Activated CD4-positive, alpha-beta T cell treated with anti-CD3 and anti-CD28 coated beads, Interleukin-2, amount 50 U/mL, for 16 hours (primary cell): Measurements from ENCODE around the gene PHETA1.
"Not testable (repeated sequence)": the region's sequence is repeated elsewhere in the genome, so short reads cannot be mapped to it uniquely, and the experiment has no call there.

Experiments used
- DNase-seq: peaks from one replicate; pipeline ENCODE4 v3.0.0-alpha.2; 2020

PHETA1 gene

GRCh38 chr12:111347891-111348644, 20.8 kb downstream of the PHETA1 start:
- no peak for DNase-seq

DNA sequence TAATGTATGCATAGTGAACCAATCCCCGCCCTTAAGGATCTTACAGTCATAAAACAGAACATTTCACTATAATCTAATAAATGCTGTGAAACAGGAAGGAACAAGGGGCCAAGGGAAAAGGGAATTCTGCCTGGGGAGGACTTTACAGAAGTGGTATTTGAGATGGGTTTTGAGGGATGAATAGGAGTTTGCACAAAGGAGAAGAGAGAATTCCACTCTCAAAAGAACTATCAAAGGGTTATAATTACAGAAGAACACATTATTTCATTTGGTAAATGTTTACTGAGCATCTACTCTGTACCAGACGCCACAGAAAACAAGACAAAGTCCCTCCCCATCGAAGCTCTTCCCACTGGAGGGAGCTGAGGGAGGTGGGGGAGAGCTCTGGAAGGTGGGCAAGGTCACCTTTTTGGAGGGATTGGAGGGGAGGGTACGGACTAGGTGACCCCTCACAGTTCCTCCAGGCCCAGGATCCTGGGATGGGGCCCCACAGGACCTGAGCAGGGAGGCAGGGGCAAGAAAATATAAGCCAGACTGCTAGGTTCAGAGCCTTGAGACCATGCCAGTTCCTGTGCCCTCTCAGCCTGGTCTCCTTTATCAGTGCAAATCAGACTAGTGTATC, 24.5 kb downstream of the PHETA1 start:
- DNase-seq = no peak

DNA sequence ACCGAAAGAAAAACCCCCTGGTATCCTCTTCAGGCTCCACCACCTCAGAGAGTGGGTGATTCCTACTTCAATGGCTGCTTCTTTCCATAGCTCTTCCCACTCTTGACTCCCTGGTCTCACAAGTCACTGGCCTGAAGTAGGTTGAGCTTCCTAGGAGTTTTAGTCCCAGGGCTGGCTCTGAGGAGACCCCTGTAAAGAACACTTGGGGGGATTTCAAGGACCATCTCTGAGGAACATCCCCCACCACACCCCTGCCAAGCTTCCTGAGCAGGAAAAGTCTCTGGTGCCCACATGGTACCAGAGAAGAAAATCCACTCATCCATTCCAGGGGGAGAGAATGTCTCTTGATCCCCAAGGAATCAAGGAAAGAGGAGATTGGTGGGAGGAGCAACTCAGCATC, 25.7 kb downstream of the PHETA1 start:
- DNase-seq = no peak

- DNase-seq = no peak
Measured at GRCh38 chr12:111342376-111342775, 26.5 kb downstream of the PHETA1 start.

DNA sequence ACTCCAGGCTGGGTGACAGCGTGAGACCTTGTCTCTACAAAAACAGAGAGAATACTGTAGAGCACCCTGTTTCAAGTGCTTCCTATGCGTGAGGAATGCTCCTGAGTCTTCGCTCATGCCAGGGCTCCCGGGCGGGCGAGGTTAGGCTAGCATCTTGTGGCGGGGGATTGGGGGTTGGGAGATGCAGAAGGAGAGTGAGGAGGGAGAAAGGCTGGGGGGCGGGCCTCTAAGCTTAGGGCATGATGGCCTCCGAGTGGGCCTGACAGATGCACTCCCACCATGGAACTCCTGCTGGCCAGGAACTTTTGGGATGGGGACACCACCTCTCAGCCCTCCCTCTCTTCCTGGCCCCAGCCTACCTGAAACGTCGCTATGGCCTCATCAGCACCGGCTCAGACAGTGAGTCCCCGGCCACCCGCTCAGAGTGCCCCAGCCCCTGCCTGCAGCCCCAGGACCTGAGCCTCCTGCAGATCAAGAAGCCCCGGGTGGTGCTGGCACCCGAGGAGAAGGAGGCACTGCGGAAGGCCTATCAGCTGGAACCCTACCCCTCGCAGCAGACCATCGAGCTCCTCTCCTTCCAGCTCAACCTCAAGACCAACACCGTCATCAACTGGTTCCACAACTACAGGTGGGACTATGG, 27.3 kb downstream of the PHETA1 start:
- DNase-seq = no peak

- DNase-seq = not testable (repeated sequence)
Measured at GRCh38 chr12:111340680-111341079, 28.2 kb downstream of the PHETA1 start.

GRCh38 chr12:111340231-111340630, 28.7 kb downstream of the PHETA1 start:
- DNase-seq = no peak

GRCh38 chr12:111339321-111339938, 29.5 kb downstream of the PHETA1 start:
- no peak for DNase-seq

DNA sequence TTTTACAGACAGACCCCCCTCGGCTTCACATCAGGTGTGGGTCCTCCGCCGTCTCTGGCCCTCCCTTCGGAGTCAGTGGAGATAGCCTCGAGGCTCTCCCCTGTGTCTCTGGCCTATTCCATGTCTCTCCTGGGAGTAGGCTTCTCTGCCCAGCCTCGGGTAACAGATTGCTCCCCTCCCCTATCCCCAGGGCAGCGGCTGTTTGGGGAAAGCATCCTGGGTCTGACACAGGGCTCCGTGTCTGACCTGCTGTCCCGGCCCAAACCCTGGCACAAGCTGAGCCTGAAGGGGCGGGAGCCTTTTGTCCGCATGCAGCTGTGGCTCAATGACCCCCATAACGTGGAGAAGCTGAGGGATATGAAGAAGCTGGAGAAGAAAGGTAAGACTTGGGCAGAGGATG, 30.8 kb downstream of the PHETA1 start:
- DNase-seq = no peak

GRCh38 chr12:111337371-111337770, 31.5 kb downstream of the PHETA1 start:
- no peak for DNase-seq

DNA sequence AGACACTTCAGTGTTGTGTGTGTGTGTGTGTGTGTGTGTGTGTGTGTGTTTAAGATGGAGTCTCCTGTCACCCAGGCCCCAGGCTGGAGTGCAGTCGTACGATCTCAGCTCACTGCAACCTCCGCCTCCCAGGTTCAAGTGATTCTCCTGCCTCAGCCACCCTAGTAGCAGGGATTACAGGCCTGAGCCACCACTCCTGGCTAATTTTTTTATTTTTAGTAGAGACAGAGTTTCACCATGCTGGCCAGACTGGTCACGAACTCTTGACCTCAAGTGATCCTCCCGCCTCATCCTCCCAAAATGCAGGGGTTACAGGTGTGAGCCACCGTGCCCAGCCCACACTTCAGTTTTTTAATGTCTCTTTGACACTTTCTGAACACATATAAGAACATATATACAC, 32.5 kb downstream of the PHETA1 start:
- DNase-seq = not testable (repeated sequence)

DNA sequence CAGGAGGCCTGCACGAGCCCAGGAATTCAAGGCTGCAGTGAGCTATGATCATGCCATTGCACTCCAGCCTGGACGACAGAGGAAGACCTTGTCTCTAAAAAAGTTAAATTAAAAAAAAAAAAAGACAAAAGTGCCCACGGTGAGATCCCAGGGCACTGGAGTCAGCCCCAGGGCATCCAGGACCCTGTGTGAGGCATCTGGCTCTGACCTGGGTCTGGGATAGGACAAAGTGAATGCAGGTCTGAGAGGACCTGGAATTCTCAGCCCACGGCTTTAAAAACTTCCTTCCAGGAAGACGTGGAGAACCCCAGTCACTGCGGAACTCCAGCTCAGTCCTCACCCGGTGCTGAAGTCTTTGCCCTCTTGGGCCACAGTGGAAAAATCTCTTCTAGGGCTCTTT, 33.1 kb downstream of the PHETA1 start:
- DNase-seq = no peak

DNA sequence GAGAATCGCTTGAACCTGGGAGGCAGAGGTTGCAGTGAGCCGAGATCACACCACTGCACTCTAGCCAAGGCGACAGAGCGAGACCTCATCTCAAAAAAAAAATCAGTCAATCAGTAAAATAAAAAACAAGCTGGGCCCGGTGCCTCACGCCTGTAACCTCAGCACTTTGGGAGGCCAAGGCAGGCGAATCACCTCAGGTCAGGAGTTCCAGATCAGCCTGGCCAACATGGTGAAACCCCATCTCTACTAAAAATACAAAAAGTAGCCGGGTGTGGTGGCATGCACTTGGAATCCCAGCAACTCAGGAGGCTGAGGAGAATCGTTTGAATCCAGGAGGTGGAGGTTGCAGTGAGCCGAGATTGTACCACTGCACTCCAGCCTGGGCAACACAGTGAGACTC, 33.6 kb downstream of the PHETA1 start:
- DNase-seq = not testable (repeated sequence)

DNA sequence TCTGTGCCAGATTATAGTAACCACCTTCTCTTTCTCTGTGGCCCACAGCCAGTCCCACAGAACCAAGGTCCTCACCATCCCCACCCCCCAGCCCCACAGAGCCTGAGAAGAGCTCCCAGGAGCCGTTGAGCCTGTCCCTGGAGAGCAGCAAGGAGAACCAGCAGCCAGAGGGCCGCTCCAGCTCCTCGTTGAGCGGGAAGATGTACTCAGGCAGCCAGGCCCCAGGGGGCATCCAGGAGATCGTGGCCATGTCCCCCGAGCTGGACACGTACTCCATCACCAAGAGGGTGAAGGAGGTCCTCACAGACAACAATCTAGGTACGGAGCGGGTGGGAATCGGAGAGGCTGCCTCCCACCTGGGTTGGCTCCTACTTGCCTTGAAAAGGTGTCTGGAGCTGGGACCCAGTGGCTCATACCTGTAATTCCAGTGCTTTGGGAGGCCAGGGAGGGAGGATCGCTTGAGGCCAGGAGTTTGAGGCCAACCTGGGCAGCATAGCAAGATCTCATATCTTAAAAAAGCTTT, 34.4 kb downstream of the PHETA1 start:
- no peak for DNase-seq

DNA sequence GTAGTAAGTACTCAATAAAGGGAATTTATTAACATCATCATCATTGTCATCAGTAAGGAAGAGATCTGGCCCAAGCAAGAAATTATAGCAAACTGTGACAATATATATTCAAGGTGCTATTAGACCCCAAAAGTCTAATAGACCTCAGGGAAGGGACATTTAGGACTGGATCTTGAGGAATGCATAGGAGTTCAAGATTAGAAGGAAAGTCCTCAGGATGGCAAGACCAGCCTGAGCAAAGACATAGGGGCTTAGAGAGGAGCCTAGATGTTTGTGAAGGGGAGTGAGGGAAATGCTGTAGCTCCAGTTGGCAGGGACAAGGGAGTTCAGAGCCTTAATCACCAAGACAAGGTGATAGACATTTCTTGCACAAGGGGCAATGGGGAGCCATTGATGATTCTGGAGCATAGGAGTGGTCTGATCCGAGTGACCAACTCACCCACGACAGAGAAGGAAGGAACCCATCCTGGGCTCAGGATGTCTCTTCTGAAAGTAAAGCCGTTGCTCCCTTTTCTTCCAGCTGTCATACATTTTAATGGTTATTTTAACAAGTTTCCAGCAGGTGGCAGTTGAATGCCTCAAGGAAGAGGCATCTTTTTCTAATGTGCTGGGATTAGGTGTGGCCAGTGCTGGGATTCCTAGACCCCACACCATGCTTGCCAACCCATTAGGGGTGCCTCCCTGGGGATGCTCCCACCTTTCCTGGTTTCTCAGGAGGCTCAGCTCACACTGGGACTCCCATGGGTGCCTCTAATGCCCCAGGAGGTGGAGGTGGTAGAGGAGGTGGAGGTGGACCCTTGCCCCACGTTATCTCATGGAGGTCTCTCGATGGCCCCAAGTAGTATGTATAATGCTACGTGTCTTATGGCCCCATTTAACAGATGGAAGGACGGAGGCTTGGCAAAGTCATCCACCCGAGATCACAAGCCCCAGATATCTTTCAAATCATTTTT, 37.8 kb downstream of the PHETA1 start:
- DNase-seq = peak; percentile 26

GRCh38 chr12:111328138-111328537, 40.8 kb downstream of the PHETA1 start:
- DNase-seq = no peak

DNA sequence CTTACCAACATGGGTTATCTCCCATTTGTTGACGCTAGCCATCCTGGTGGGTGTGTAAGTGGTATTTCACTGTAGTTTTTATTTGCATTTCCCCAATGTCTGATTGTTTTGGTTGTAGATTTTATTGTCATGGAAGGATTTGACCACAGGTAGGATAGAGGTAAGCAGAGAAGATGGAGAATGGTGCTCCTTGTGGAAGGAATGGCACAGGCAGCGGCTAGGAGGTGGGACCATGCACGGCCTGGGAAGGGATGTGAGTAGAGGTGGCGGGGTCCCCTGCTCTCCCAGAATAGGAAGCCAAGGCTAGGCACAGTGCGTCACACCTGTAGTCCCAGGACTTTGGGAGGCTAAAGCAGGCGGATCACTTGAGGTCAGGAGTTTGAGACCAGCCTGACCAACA, 41.4 kb downstream of the PHETA1 start:
- no peak for DNase-seq

DNA sequence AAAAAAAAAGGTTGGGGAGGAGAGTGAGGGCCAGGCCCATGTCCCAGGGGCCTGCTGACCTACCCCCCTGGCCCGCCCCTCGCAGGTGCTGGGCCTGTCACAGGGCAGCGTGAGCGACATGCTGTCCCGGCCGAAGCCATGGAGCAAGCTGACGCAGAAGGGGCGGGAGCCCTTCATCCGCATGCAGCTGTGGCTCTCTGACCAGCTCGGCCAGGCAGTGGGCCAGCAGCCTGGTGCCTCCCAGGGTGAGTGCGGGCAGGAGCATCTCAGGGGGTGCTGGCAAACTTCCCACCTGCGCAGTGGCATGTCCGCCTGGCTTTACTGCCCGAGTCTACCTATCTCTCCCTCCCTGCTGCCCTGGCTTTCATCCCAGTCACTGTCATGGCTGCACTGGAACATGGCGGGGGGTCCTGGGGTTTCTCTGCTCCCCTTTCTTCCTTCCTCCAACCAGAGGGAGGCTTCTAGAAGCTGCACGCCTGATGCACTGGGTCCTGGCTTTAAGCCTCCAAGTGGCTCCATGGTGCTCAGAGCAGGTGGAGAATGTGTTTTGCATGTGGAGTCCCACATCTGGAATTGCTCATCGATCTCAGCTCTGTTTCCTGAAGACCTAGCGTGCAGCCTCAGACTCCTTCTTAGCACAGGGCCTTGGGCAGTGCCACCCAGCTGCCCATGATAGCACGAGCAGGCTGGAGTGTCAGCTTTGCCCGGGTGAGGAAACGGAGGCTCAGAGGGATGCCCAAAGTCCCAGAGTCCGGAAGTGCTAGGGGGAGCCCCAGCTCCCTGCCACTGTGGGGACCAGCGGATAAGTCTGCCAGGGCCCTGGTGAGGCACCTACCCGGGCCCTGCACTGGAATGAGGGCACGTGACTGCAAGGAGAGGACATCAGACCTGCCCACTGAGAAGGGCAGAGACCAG, 46.3 kb downstream of the PHETA1 start:
- DNase-seq = no peak

DNA sequence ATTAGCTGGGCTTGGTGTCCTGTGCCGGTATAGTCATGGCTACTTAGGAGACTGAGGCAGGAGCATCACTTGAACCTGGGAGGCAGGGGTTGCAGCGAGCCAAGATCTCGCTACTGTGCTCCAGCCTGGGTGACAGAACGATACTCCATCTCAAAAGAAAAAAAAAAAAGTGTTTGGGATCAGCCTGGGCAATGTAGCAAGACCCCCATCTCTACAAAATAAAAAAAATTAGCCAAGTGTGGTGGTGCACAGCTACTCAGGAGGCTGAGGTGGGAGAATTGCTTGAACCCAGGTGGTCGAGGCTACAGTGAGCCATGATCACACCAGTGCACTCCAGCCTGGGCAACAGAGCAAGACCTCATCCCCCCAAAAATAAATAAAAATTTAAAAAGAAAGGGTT, 47.6 kb downstream of the PHETA1 start:
- no peak for DNase-seq

GRCh38 chr12:111320258-111321050, 48.4 kb downstream of the PHETA1 start:
- no peak for DNase-seq
